WTC11 (cell line): ENCODE data around the gene KLK1. TPM values are rescaled to one million over a fixed set of nuclear protein-coding genes. Genes with fewer than 3 reads are reported as not detected.
A peak's percentile ranks its signal among the peaks of the same experiment; 100 is the strongest.

Experiments
- ATAC-seq: fragments of 200-7000 bp; cut with Tn5 transposase; 2 replicates; pipeline ENCODE4 v1.10.0; 2021; ENCODE audit warnings: mild to moderate bottlenecking, moderate library complexity
- CTCF ChIA-PET: fragments of 300-600 bp; sonication (Branson Sonifier 250); formaldehyde crosslinking; loops from one replicate; lab custom pipeline; 2021; ENCODE audit warnings: antibody characterized with exemption; lab: Charles Lee
- POLR2A ChIA-PET: fragments of 350-600 bp; sonication (Branson Sonifier 250); formaldehyde crosslinking; loops from one replicate; lab custom pipeline; 2021; ENCODE audit warnings: antibody characterized with exemption; lab: Charles Lee
- DNase-seq: peaks from one replicate; pipeline ENCODE4 v3.0.0; 2021; ENCODE audit warnings: low spot score
- H3K27ac Mint-ChIP-seq: 2 replicates; pipeline ENCODE4 v1.8.0; 2021; ENCODE audit warnings: mixed read lengths
- H3K27me3 Mint-ChIP-seq: 2 replicates; pipeline ENCODE4 v1.8.0; 2021; ENCODE audit warnings: low read depth, mild to moderate bottlenecking, moderate library complexity, mixed read lengths
- H3K36me3 Mint-ChIP-seq: 2 replicates; pipeline ENCODE4 v1.8.0; 2021; ENCODE audit warnings: mixed read lengths
- H3K4me1 Mint-ChIP-seq: 2 replicates; pipeline ENCODE4 v1.8.0; 2022; ENCODE audit warnings: mixed read lengths
- H3K4me3 Mint-ChIP-seq: 2 replicates; pipeline ENCODE4 v1.8.0; 2021; ENCODE audit warnings: mild to moderate bottlenecking, moderate library complexity, mixed read lengths
- H3K9me3 Mint-ChIP-seq: 2 replicates; pipeline ENCODE4 v1.8.0; 2021; ENCODE audit warnings: mixed read lengths
- ARID4B ChIP-seq: sonication (generic); formaldehyde crosslinking; IDR thresholded peaks from 2 replicates; pipeline ENCODE4 v1.8.0; 2023; ENCODE audit warnings: missing genetic modification reagents, mild to moderate bottlenecking, borderline replicate concordance
- ATF6 ChIP-seq: sonication (generic); formaldehyde crosslinking; IDR thresholded peaks from 2 replicates; pipeline ENCODE4 v1.8.1; 2023; ENCODE audit warnings: mild to moderate bottlenecking, missing genetic modification reagents
- EMX1 ChIP-seq: fragments of 250-450 bp; sonication (Bioruptor Pico); IDR thresholded peaks from 2 replicates; pipeline ENCODE4 v1.8.0; 2021; ENCODE audit warnings: mild to moderate bottlenecking
- NFATC4 ChIP-seq: fragments of 250-450 bp; sonication (Bioruptor Pico); IDR thresholded peaks from 2 replicates; pipeline ENCODE4 v1.9.0; 2021; ENCODE audit warnings: mild to moderate bottlenecking
- PRRX2 ChIP-seq: fragments of 250-450 bp; sonication (Bioruptor Pico); IDR thresholded peaks from 2 replicates; pipeline ENCODE4 v1.8.0; 2021; ENCODE audit warnings: mild to moderate bottlenecking
- RELA ChIP-seq: sonication (generic); formaldehyde crosslinking; IDR thresholded peaks from 2 replicates; pipeline ENCODE4 v1.8.1; 2022; ENCODE audit warnings: missing genetic modification reagents, mild to moderate bottlenecking, borderline replicate concordance
- ZBTB43 ChIP-seq: sonication (generic); formaldehyde crosslinking; IDR thresholded peaks from 2 replicates; pipeline ENCODE4 v1.8.1; 2023; ENCODE audit warnings: mild to moderate bottlenecking, missing genetic modification reagents
- total RNA-seq: library from RNA; stranded (reverse); gene quantifications from 3 replicates; pipeline ENCODE4 v1.2.3, GENCODE V29; 2021
- TF ChIP-seq, protein P1 (sequence below): fragments of 250-450 bp; sonication (Bioruptor Pico); IDR thresholded peaks from 2 replicates; pipeline ENCODE4 v1.9.0; 2021; ENCODE audit warnings: mild to moderate bottlenecking, borderline replicate concordance
- TF ChIP-seq, protein P2 (sequence below): sonication (generic); formaldehyde crosslinking; IDR thresholded peaks from 2 replicates; pipeline ENCODE4 v1.8.1; 2023; ENCODE audit warnings: mild to moderate bottlenecking, missing genetic modification reagents, borderline replicate concordance
- TF ChIP-seq, protein P3 (sequence below): sonication (generic); formaldehyde crosslinking; IDR thresholded peaks from 2 replicates; pipeline ENCODE4 v1.8.1; 2022; ENCODE audit warnings: low read depth, missing genetic modification reagents, borderline replicate concordance

The KLK1 gene
- total RNA-seq, 1 experiment from 2014 or later = 3.9 TPM

- TF ChIP-seq, protein P1, sequence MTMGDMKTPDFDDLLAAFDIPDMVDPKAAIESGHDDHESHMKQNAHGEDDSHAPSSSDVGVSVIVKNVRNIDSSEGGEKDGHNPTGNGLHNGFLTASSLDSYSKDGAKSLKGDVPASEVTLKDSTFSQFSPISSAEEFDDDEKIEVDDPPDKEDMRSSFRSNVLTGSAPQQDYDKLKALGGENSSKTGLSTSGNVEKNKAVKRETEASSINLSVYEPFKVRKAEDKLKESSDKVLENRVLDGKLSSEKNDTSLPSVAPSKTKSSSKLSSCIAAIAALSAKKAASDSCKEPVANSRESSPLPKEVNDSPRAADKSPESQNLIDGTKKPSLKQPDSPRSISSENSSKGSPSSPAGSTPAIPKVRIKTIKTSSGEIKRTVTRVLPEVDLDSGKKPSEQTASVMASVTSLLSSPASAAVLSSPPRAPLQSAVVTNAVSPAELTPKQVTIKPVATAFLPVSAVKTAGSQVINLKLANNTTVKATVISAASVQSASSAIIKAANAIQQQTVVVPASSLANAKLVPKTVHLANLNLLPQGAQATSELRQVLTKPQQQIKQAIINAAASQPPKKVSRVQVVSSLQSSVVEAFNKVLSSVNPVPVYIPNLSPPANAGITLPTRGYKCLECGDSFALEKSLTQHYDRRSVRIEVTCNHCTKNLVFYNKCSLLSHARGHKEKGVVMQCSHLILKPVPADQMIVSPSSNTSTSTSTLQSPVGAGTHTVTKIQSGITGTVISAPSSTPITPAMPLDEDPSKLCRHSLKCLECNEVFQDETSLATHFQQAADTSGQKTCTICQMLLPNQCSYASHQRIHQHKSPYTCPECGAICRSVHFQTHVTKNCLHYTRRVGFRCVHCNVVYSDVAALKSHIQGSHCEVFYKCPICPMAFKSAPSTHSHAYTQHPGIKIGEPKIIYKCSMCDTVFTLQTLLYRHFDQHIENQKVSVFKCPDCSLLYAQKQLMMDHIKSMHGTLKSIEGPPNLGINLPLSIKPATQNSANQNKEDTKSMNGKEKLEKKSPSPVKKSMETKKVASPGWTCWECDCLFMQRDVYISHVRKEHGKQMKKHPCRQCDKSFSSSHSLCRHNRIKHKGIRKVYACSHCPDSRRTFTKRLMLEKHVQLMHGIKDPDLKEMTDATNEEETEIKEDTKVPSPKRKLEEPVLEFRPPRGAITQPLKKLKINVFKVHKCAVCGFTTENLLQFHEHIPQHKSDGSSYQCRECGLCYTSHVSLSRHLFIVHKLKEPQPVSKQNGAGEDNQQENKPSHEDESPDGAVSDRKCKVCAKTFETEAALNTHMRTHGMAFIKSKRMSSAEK (CRISPR knock-in tag) = no peak
- TF ChIP-seq NFATC4 (CRISPR knock-in tag) = no peak
Measured at GRCh38 chr19:50821622-50822021, 2.0 kb downstream of the KLK1 start (continued).

- TF ChIP-seq, protein P2, sequence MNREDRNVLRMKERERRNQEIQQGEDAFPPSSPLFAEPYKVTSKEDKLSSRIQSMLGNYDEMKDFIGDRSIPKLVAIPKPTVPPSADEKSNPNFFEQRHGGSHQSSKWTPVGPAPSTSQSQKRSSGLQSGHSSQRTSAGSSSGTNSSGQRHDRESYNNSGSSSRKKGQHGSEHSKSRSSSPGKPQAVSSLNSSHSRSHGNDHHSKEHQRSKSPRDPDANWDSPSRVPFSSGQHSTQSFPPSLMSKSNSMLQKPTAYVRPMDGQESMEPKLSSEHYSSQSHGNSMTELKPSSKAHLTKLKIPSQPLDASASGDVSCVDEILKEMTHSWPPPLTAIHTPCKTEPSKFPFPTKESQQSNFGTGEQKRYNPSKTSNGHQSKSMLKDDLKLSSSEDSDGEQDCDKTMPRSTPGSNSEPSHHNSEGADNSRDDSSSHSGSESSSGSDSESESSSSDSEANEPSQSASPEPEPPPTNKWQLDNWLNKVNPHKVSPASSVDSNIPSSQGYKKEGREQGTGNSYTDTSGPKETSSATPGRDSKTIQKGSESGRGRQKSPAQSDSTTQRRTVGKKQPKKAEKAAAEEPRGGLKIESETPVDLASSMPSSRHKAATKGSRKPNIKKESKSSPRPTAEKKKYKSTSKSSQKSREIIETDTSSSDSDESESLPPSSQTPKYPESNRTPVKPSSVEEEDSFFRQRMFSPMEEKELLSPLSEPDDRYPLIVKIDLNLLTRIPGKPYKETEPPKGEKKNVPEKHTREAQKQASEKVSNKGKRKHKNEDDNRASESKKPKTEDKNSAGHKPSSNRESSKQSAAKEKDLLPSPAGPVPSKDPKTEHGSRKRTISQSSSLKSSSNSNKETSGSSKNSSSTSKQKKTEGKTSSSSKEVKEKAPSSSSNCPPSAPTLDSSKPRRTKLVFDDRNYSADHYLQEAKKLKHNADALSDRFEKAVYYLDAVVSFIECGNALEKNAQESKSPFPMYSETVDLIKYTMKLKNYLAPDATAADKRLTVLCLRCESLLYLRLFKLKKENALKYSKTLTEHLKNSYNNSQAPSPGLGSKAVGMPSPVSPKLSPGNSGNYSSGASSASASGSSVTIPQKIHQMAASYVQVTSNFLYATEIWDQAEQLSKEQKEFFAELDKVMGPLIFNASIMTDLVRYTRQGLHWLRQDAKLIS (CRISPR knock-in tag) = no peak
- no peak for TF ChIP-seq PRRX2 (CRISPR knock-in tag)
- no peak for TF ChIP-seq RELA (CRISPR knock-in tag)
- TF ChIP-seq EMX1 (CRISPR knock-in tag) = no peak
- TF ChIP-seq ATF6 (CRISPR knock-in tag) = no peak
- no peak for TF ChIP-seq ARID4B (CRISPR knock-in tag)
- TF ChIP-seq ZBTB43 = no peak
- TF ChIP-seq, protein P3, sequence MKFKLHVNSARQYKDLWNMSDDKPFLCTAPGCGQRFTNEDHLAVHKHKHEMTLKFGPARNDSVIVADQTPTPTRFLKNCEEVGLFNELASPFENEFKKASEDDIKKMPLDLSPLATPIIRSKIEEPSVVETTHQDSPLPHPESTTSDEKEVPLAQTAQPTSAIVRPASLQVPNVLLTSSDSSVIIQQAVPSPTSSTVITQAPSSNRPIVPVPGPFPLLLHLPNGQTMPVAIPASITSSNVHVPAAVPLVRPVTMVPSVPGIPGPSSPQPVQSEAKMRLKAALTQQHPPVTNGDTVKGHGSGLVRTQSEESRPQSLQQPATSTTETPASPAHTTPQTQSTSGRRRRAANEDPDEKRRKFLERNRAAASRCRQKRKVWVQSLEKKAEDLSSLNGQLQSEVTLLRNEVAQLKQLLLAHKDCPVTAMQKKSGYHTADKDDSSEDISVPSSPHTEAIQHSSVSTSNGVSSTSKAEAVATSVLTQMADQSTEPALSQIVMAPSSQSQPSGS (CRISPR knock-in tag) = no peak
- TF ChIP-seq, protein P1 (CRISPR knock-in tag) = no peak
- H3K9me3 Mint-ChIP-seq = no peaks in the 10 kb centered on the region
- no peaks in the 10 kb centered on the region for H3K36me3 Mint-ChIP-seq
- DNase-seq (no peak), ATAC-seq (no peak)
- peaks cover 87% of the 10 kb centered on the region for H3K27me3 Mint-ChIP-seq
- H3K4me1 Mint-ChIP-seq = peaks cover 37% of the 10 kb centered on the region
- peak overlapping the region; percentile 43 for H3K4me3 Mint-ChIP-seq
- H3K27ac Mint-ChIP-seq = no peak overlapping the region
- ChIA-PET POLR2A (no interaction called here), CTCF (interaction anchor here (1.0 to 1.4 kb wide), 2 partner anchors 17 to 101 kb away, joined by 3 to 5 read pairs; no protein-coding TSS in a partner anchor)
Measured at GRCh38 chr19:50821248-50821612, 2.4 kb downstream of the KLK1 start.
